B cell (primary cell): Measurements from ENCODE around the gene TBC1D25. TPM values are rescaled to one million over a fixed set of nuclear protein-coding genes. Genes with fewer than 3 reads are reported as not detected.
A peak's percentile ranks its signal among the peaks of the same experiment; 100 is the strongest.

Experiments used
- ATAC-seq: fragments of 200-7000 bp; cut with Tn5 transposase; one replicate; pipeline ENCODE4 v1.10.0; 2021; ENCODE audit warnings: low read depth, mild to moderate bottlenecking, moderate number of reproducible peaks, moderate library complexity
- CTCF ChIA-PET: fragments of 350-600 bp; sonication (Branson Sonifier 250); formaldehyde crosslinking; loops from one replicate; lab custom pipeline; 2021; ENCODE audit warnings: antibody characterized with exemption, inconsistent platforms; lab: Charles Lee
- POLR2A ChIA-PET: fragments of 350-600 bp; sonication (Branson Sonifier 250); formaldehyde crosslinking; loops from one replicate; lab custom pipeline; 2021; ENCODE audit warnings: antibody characterized with exemption; lab: Charles Lee
- DNase-seq: peaks from one replicate; pipeline ENCODE4 v3.0.0; 2013
- H2AFZ ChIP-seq: 2 replicates; pipeline ENCODE4 v1.6.1; 2012; ENCODE audit warnings: mild to moderate bottlenecking, low read depth, low read length; ENCODE audit not compliant: insufficient read depth, poor library complexity, severe bottlenecking
- H3K27ac ChIP-seq, 2 donors: 1 replicate in 1 of 2; 2 replicates in 1 of 2; pipeline ENCODE4 v1.5.1; 2012 to 2013; ENCODE audit warnings: low read length in 2 of 2, mild to moderate bottlenecking in 2 of 2, moderate library complexity in 1 of 2
- H3K27me3 ChIP-seq, 4 experiments: fragments of 200-600 bp in 1 of 4; sonication (generic) in 1 of 4; replicated peaks in 1 of 4; 1 replicate in 2 of 4; 2 replicates in 2 of 4; pipeline versions ENCODE4 v1.6.1 to v1.7.0; 2013 to 2016; ENCODE audit warnings: low read length in 3 of 4, mild to moderate bottlenecking in 2 of 4, mixed read lengths in 1 of 4, moderate library complexity in 1 of 4; ENCODE audit not compliant: insufficient read depth in 4 of 4, control insufficient read depth in 3 of 4; ENCODE audit errors: control extremely low read depth in 1 of 4
- H3K36me3 ChIP-seq, 2 experiments: replicated peaks in 1 of 2; 1 replicate in 1 of 2; 2 replicates in 1 of 2; pipeline versions ENCODE4 v1.6.1 to v1.7.1; 2013; ENCODE audit warnings: low read length in 1 of 2; ENCODE audit not compliant: insufficient read depth in 2 of 2, control insufficient read depth in 1 of 2; ENCODE audit errors: control extremely low read depth in 1 of 2, extremely low read depth in 1 of 2
- H3K4me1 ChIP-seq, 2 donors: fragments of 200-600 bp in 1 of 2; sonication (generic) in 1 of 2; 1 replicate in 1 of 2; 2 replicates in 1 of 2; pipeline versions ENCODE4 v1.5.1 to v1.6.1; 2013 to 2017; ENCODE audit warnings: low read length in 2 of 2; ENCODE audit not compliant: control insufficient read depth in 2 of 2, insufficient read depth in 2 of 2
- H3K4me2 ChIP-seq: replicated peaks from 2 replicates; pipeline ENCODE3; 2012; ENCODE audit warnings: mild to moderate bottlenecking, low read depth, low read length; ENCODE audit not compliant: poor library complexity, severe bottlenecking
- H3K4me3 ChIP-seq, 5 experiments: fragments of 200-600 bp in 1 of 5; sonication (generic) in 1 of 5; 1 replicate in 3 of 5; 2 replicates in 2 of 5; pipeline versions ENCODE4 v1.5.1 to v1.7.0; 2011 to 2016; ENCODE audit warnings: low read length in 4 of 5, mild to moderate bottlenecking in 4 of 5, low read depth in 2 of 5, control low read depth in 1 of 5, moderate library complexity in 1 of 5; ENCODE audit not compliant: insufficient read depth in 1 of 5; ENCODE audit errors: control extremely low read depth in 1 of 5, extremely low read depth in 1 of 5
- H3K79me2 ChIP-seq: fragments of 200-600 bp; sonication (generic); one replicate; pipeline ENCODE4 v1.6.0; 2016; ENCODE audit warnings: low read length; ENCODE audit not compliant: control insufficient read depth, insufficient read depth
- H3K9ac ChIP-seq: fragments of 200-600 bp; sonication (generic); 2 replicates; pipeline ENCODE4 v1.6.1; 2017; ENCODE audit warnings: mild to moderate bottlenecking, low read length, moderate library complexity
- H3K9me3 ChIP-seq, 3 donors: one replicate each; pipeline versions ENCODE4 v1.6.1 to v1.7.1; 2013; ENCODE audit warnings: low read length in 2 of 3; ENCODE audit not compliant: control insufficient read depth in 2 of 3, insufficient read depth in 1 of 3; ENCODE audit errors: control extremely low read depth in 1 of 3
- H4K20me1 ChIP-seq: 2 replicates; pipeline ENCODE4 v1.6.0; 2012; ENCODE audit warnings: mild to moderate bottlenecking, low read length; ENCODE audit not compliant: insufficient read depth, control insufficient read depth, poor library complexity, severe bottlenecking
- H3K27ac Mint-ChIP-seq: one replicate; pipeline ENCODE4 v1.8.0; 2021; ENCODE audit warnings: mixed read lengths
- H3K27me3 Mint-ChIP-seq: one replicate; pipeline ENCODE4 v1.8.0; 2021; ENCODE audit warnings: mixed read lengths
- H3K4me1 Mint-ChIP-seq: one replicate; pipeline ENCODE4 v1.8.0; 2021; ENCODE audit warnings: mixed read lengths
- H3K4me3 Mint-ChIP-seq: one replicate; pipeline ENCODE4 v1.8.0; 2021; ENCODE audit warnings: mixed read lengths
- H3K9me3 Mint-ChIP-seq: one replicate; pipeline ENCODE4 v1.8.0; 2022; ENCODE audit warnings: mixed read lengths; ENCODE audit not compliant: insufficient read depth
- CTCF ChIP-seq: fragments of 200-600 bp; IDR thresholded peaks from one replicate; pipeline ENCODE4 v1.8.0; 2022; ENCODE audit warnings: antibody characterized with exemption, mild to moderate bottlenecking
- EZH2 ChIP-seq: IDR thresholded peaks from 2 replicates; pipeline ENCODE4 v1.6.1; 2012; ENCODE audit warnings: borderline replicate concordance, low read depth, mild to moderate bottlenecking, moderate library complexity, low read length; ENCODE audit not compliant: insufficient read depth, poor library complexity, severe bottlenecking
- WGBS: methylation state at CpG from one replicate; pipeline ENCODE4 v1.1.5; 2013; ENCODE audit warnings: missing lambda C conversion rate; ENCODE audit not compliant: insufficient coverage; 5-methylcytosine and 5-hydroxymethylcytosine counted together
- intact Hi-C: fragments of 100-400 bp; cut with micrococcal nuclease; formaldehyde crosslinking; loops from one replicate; pipeline ENCODE4 v1.10.0; 2022
- polyA plus RNA-seq: library from polyadenylated mRNA; depleted of rRNA; stranded (reverse); fragments of >200 nt; gene quantifications from 2 replicates; pipeline ENCODE4 v1.2.3, GENCODE V29; 2012
- total RNA-seq, 2 donors: library from RNA; stranded (reverse); fragments of 120-200 nt in 1 of 2; gene quantifications; 1 replicate in 1 of 2; 2 replicates in 1 of 2; pipeline versions ENCODE4 v1.2.3 to v1.2.4, GENCODE V29; 2013 to 2022

Gene TBC1D25
- total and polyA plus RNA-seq, 2 donors (not counting 1 experiment from before 2014, with no cell fraction given) = 24.6 to 31.5 TPM

DNA sequence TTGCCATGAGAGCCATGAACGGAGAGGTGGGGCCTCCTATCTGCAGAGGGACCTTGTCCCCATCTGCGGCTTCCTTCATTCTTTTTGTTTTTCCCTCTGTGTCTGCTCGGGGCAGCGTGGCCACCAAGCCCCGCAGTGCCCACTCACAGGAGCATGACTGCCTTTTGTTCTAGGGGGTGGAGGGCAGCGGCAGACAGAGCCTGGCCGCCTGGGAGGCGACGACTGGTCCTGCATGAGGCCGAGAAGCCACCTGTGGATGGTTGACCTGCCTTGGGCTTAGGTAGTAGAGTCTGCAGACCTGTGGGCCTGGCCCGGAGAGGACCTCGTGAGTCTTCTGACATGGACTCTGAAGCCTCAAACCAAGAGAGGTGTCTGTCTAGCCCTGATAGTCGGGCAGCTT is 36.1 kb downstream of the TBC1D25 start:
- H3K27me3 Mint-ChIP-seq = no peaks in the 10 kb centered on the region
- DNase-seq = no peak
- Histone ChIP-seq H4K20me1 (peaks cover 7% of the 10 kb centered on the region), H2AFZ (no peak overlapping the region), H3K4me2 (peak overlapping the region; percentile 77), H3K27me3 (no peaks in the 10 kb centered on the region), H3K9me3 (no peaks in the 10 kb centered on the region), H3K36me3 (peaks cover 0 to 47% of the 10 kb centered on the region in 2 experiments), H3K27ac (peak overlapping the region; percentile 98 to 99), H3K9ac (no peak overlapping the region), H3K4me1 (peaks cover 16 to 22% of the 10 kb centered on the region in 2 donors), H3K79me2 (peaks cover 13% of the 10 kb centered on the region), H3K4me3 (peak overlapping the region in 1 of 5 experiments; percentile 88)
- H3K27ac Mint-ChIP-seq = peak overlapping the region; percentile 97
- POLR2A ChIA-PET = no interaction called here
- no peaks in the 10 kb centered on the region for H3K9me3 Mint-ChIP-seq
- TF ChIP-seq CTCF = no peak
- no peak for TF ChIP-seq EZH2
- peak overlapping the region; percentile 88 for H3K4me3 Mint-ChIP-seq
- no peak for ATAC-seq
- 87% methylated on average over 4 of the region's 13 CpGs for WGBS
- H3K4me1 Mint-ChIP-seq = peaks cover 22% of the 10 kb centered on the region
- CTCF ChIA-PET = no interaction called here
- intact Hi-C loops = loop anchor here (10.0 kb wide), 1 partner anchor 921 kb away; the partner anchor contains the start of genes ELK1 and UXT

- TF ChIP-seq EZH2 (no peak), CTCF (no peak)
- Histone ChIP-seq H3K9me3 (no peaks in the 10 kb centered on the region), H3K27me3 (no peaks in the 10 kb centered on the region), H3K27ac (no peak overlapping the region), H4K20me1 (peaks cover 7% of the 10 kb centered on the region), H3K9ac (no peak overlapping the region), H2AFZ (no peak overlapping the region), H3K4me3 (no peak overlapping the region), H3K36me3 (peaks cover 0 to 47% of the 10 kb centered on the region in 2 experiments), H3K4me2 (peak overlapping the region; percentile 77), H3K4me1 (peaks cover 16 to 22% of the 10 kb centered on the region in 2 donors), H3K79me2 (peaks cover 13% of the 10 kb centered on the region)
- WGBS = 60% methylated on average over 1 of the region's 6 CpGs
- DNase-seq (no peak), ATAC-seq (no peak)
- ChIA-PET CTCF (no interaction called here), POLR2A (no interaction called here)
- Mint-ChIP-seq H3K4me1 (peaks cover 20% of the 10 kb centered on the region), H3K27ac (peak overlapping the region; percentile 97), H3K27me3 (no peaks in the 10 kb centered on the region), H3K4me3 (peak overlapping the region; percentile 88), H3K9me3 (no peaks in the 10 kb centered on the region)
- intact Hi-C loops = loop anchor here (10.0 kb wide), 1 partner anchor 921 kb away; the partner anchor contains the start of genes ELK1 and UXT
Observed at GRCh38 chrX:48576108-48576507, 36.6 kb downstream of the TBC1D25 start.
